GOT3 (cell line): Measurements from ENCODE around the gene PLAGL1.
A peak's percentile ranks its signal among the peaks of the same experiment; 100 is the strongest.
"Not testable (repeated sequence)": the region's sequence is repeated elsewhere in the genome, so short reads cannot be mapped to it uniquely, and the experiment has no call there.

ENCODE experiments used
- DNase-seq: peaks from one replicate; lab custom pipeline; 2025; ENCODE audit warnings: mixed read lengths; lab: John Stamatoyannopoulos, UW

PLAGL1 gene, protein sequence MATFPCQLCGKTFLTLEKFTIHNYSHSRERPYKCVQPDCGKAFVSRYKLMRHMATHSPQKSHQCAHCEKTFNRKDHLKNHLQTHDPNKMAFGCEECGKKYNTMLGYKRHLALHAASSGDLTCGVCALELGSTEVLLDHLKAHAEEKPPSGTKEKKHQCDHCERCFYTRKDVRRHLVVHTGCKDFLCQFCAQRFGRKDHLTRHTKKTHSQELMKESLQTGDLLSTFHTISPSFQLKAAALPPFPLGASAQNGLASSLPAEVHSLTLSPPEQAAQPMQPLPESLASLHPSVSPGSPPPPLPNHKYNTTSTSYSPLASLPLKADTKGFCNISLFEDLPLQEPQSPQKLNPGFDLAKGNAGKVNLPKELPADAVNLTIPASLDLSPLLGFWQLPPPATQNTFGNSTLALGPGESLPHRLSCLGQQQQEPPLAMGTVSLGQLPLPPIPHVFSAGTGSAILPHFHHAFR

DNA sequence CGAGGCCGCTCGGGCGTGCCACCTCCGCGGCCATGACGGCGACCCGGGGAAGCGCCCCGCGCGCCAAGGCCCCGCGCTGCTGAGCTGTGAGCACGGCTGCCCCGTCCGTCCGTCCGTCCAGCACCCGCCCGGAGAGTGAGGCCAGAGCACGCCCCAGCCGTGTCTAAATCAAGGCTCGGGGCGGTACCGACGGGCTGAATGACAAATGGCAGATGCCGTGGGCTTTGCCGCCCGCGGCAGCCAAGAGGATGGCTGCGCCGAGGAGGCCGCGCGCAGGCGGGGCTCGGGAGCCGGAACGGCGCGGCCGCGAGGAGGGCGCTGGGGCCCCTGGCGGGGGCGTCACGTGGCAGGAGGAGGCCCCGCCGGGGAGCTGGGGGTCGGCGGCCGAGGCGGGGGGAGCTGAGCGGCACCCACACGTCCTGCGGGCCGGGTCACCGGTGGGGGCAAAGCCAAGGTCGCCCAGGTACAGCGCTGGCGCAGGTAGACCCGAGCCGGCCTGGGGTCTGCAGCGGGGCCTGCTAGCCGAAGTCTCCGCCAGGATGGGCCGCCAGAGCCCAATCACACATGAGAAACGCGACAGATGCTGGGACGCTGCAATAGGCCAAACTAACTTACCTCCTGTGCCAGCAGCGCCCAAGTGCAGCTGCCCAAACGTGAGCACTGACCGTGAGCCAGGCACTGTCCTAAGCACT lies at the start of gene PLAGL1:
Gene PLAGL1, minus strand, starts transcription at position 140 of the 692 bp plus-strand sequence. CDS start 60,123 bp downstream, outside the sequence.
- DNase-seq, result no peak

DNA sequence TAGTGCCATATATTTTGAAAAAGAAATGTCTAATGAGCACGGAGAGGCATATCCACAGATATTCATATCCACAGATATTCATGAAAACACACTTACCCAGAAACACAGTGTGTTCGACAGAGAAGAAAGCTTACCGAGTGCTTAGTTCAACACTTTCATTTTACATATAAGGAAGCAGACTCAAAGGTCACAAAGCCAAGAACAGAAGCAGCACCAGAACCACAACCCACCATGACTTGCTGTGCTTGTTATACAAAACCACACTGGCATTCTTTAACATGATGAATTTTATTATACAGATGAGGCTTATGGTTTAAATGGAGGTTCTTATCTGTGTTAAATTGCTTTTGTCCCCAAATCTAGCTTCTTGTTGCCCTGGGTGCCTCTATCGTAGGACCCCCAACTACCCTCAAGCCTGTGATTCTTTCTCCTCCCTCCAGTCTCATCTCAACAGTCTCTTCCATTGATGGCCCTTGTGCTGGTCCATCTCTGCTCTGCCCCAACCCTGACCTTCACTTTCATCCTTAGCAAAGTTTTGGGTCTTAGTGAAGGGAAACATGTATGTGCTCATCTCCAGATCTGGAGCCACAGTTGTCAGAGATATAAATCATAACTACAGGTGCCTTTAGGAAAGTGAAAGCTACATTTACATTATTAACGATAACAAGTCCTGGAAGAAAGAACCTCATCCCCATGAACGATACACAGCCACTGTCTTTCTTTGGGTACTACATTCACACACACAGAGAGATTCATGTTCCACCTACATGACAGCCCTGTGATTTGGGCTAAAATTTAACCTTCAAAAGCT lies 47.3 kb upstream of the PLAGL1 start:
- no peak for DNase-seq

DNA sequence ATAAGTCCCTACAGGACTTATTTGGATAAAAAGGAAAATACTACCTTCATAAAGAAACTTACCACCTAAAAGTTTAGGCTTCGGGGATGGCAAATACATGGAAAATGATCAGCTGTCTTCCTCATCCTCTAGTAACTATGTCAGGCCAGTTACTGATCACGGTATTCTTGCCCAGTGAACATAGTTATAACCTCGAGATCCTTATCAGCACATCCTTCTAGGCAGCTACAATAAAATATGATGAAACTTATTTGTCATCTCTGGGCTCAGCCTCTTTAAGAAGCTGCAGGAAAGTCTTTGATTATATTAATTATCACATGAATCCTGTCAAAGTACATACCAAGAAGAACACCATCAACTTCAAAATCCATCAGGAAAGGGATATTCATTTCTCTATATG lies 45.5 kb upstream of the PLAGL1 start:
- no peak for DNase-seq

DNA sequence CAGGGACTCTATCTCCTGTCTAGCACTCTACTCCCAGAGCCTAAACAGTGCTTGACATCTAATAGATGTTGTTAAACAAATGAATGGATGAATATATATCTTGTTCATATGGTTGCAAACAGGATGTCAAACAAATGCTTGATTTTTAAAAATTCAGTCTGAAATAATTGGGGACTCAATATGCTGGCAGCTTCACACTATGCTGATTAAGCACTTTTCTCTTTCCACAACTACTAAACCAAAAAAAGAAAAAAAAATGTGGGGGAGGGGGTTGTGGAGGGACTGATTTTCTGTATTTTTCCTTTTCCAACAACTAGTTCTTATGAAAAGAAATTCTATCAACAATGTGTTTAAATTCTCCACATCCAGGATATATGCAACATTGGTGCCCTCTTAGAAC lies 44.4 kb upstream of the PLAGL1 start:
- no peak for DNase-seq

DNA sequence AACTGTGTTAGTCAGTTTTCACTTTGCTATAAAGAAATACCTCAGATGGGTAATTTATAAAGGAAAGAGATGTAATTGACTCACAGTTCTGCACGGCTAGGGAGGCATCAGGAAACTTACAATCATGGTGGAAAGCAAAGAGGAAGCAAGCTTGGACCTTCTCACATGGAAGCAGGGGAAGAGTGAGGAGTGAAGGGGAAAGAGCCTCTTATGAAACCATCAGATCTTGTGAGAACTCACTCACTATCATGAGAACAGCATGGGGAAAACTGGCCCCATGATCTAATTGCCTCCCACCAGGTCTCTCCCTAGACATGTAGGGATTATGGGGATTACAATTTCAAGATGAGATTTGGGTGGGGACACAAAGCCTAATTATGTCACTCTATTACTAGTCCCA lies 41.3 kb upstream of the PLAGL1 start:
- DNase-seq, result no peak

DNA sequence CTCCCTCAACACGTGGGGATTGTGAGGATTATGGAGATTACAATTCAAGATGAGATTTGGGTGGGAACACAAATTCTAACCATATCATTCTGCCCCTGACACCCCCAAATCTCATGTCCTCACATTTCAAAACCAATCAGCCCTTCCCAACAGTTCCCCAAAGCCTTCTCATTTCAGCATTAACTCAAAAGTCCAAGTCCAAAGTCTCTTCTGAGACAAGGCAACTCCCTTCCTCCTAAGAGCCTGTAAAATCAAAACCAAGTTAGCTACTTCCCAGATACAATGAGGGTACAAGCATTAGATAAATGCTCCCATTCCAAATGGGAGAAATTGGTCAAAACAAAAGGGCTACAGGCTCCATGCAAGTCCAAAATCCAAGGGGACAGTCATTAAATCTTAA lies 39.6 kb upstream of the PLAGL1 start:
- no peak for DNase-seq

DNA sequence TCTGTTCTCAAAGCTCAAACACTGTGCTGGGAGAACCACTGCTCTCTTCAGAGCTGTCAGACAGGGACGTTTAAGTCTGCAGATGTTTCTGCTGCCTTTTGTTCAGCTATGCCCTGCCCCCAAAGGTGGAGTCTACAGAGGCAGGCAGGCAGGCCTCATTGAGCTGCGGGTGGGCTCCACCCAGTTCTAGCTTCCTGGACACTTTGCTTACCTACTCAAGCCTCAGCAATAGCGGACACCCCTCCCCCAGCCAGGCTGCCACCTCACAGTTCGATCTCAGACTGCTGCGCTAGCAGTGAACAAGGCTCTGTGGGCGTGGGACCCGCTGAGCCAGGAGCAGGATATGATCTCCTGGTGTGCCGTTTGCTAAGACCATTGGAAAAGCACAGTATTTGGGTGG lies 38.6 kb upstream of the PLAGL1 start:
- not testable (repeated sequence) for DNase-seq

DNA sequence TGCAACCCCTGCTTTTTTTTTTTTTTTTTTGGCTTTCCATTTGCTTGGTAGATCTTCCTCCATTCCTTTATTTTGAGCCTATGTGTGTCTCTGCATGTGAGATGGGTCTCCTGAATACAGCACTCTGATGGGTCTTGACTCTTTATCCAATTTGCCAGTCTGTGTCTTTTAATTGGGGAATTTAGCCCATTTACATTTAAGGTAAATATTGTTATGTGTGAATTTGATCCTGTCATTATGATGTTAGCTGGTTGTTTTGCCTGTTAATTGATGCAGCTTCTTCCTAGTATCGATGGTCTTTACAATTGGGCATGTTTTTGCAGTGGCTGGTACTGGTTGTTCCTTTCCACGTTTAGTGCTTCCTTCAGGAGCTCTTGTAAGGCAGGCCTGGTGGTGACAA lies 36.9 kb upstream of the PLAGL1 start:
- DNase-seq, result not testable (repeated sequence)

DNA sequence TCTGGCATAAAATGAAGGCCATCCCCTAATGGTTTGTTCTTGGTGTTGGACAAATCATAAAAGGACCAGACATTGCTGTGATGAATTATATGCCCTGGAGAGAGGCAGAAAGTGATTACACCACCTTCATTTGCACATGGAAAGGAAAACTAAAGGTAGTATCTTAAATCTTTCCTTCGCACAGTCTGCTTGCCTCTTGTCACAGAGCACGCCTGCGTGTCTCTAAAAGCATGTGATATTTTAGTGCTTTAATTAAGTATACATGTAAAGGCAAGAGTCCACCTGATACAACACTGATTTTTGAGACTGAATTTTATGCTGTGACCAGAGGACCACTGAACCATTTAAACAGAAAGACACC lies 28.8 kb upstream of the PLAGL1 start:
- no peak for DNase-seq

DNA sequence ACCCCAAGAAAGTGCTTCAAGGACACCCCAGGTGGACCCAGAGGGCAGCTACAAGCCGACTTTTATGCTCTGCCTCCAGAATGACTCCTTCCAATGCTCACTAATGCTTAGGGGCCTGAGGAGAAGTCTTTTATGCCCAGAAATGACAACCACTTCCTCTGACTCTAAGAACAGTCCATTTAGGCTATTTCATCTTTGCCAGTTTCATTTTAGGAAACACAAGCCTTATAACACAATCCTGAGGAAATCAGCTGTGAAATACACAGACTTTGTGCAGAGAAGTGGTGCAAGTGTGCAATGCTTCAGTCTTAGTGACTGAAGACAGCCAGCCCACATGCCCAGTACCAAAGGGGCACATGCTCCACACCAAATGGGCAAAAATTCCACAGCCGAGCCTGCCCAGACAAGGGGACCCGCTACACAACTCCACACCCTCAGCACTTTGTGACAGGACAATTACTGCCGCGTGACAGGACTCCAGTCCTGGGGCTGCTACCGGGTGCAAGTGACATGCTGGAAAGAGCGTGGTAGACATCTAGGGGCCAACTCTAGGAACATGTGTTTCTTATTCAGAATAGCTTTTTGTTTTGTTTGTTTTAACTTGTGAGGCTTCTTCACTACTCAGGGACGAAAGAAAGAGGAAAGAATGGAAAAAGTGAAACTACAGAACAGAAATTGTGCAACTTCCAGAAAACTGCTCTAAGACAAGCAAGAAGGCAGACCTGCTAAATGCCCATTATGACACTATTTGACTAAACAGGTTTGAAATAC lies 28.2 kb upstream of the PLAGL1 start:
- no peak for DNase-seq

DNA sequence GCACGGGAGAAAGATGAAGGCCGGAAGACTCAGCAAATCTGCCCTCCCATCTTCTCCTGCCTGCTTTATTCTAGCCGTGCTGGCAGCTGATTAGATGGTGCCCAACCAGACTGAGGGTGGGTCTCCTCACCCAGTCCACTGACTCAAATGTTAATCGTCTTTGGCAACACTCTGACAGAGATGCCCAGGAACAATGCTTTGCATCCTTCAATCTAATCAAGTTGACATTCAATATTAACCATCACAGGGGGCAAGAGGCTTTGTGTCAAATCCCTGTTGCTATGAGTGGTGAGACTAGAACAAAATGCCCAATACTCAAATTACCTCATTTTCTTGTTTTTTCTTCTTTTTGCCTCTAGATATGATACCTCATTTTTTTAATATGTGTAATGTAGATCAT lies 27.4 kb upstream of the PLAGL1 start:
- DNase-seq, result no peak

DNA sequence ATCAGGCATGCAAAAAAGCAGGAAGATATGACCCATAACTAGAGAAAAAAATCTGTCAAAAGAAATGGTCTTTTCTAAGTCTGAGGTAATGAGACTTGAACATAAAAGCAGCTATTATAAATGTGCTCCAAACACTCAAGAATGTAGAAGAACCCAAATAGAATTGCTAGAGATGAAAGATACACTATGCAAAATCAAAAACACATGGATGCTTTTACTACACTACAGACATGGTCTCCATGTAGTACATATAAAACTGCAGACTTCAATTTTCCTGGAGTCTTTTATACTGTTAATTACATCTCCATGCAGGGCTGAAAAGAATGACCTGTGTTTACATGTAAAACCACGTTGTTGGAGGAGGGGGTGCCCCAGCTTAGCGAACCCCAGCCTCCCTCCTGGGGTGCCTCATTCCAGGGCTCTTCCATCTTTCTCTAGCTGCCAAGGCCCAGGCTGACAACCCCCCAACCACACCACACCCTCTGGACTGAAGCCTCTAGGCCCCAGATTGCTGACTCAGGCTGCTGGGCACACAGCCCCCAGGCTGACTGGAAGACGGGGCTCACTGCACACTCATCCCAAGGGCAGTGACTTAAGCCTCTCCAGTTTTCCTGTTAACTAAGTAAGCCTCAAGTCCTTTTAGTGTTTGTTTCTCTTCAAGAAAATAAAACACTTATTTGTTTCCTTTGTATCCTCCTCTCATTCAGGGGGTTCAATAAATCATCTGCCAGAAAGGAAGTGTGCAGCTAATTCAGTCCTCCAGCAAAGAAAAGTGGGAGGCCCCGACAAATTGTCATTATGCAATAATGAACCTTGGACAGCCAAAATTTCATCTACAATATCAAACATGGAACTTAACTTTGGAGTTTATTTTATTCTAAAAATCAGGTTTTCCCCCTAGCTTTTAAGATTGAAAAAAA lies 26.0 kb upstream of the PLAGL1 start:
- no peak for DNase-seq

DNA sequence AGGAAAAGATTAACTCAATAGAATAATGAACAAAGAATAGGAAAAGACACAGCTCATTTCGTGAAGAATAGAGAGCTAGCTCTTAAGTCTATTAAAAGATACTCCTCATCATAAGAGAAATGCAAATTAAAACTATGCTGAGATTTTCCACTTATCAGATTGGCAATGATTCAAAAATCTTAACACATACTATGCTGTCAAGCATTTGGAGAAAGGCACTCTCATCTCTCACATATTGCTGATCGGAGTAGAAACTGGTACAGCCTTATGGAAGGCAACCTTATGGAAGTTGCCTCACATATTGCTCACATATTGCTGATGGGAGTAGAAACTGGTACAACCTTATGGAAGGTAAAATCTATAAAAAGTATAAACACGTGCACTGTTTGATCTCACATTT lies 21.4 kb upstream of the PLAGL1 start:
- DNase-seq, result no peak

DNA sequence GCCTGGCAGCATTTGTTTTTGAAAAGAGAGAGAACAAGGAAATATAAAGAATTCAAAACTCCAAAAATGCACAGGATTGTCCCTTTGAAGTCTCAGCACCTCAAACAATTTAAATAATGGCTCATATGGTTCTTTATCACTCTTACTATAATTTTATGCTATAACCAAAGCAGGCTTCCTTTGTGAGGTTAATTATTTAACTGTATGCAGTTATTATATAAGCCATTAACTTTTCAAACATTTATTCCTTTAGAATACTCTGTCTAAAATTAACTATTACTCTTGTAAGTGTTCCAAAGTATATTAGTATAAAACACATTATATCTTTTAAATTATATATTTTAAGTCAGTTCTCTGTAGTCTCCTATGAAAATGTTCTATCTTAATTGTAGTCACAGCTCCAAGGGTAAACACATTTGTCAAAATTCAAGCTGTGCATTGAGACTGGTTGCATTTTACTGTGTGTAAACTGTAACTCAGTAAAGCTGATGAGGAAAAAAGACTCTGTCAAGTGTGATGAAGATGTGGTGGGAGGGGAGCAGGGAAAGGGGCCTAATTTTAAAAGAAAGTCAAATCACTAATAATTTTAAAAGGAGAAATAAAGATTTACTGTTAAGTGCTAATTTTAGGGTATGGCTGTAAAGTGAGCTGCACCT lies 20.0 kb upstream of the PLAGL1 start:
- DNase-seq, result no peak

DNA sequence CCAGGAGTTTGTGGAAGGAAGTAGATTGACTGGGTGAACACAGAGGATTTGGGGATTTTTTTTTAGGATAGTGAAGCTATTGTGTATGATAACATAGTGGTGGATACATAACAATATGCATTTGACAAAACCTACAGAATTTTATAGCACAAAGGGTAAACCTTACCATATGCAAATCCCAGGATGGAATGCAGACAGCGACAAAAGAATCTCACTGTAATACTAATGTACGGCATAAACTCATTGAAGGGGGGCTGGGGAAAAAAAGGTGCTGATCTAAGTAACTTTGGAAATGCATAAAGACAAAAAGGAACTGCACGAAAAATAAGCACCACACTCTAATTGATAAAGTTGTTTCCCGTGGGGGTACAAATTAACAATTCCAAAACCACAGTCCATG lies 15.2 kb upstream of the PLAGL1 start:
- DNase-seq, result no peak

DNA sequence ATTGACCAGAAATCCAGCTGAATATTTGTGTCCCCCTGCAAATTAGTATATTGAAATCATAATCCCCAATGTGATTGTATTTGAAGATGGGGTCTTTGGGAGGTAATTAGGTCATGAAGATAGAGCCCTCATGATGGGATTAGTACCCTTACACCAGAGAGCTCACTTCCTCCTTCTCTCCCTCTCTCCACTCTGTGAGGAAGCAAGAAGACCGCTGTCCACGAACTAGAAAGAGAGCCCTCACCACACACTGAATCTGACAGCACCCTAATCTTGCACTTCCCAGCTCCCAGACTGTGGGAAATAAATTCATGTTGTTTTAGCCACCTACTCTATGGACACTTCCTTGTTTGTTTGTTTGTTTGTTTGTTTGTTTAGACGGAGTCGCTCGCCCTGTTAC lies 11.9 kb upstream of the PLAGL1 start:
- no peak for DNase-seq

DNA sequence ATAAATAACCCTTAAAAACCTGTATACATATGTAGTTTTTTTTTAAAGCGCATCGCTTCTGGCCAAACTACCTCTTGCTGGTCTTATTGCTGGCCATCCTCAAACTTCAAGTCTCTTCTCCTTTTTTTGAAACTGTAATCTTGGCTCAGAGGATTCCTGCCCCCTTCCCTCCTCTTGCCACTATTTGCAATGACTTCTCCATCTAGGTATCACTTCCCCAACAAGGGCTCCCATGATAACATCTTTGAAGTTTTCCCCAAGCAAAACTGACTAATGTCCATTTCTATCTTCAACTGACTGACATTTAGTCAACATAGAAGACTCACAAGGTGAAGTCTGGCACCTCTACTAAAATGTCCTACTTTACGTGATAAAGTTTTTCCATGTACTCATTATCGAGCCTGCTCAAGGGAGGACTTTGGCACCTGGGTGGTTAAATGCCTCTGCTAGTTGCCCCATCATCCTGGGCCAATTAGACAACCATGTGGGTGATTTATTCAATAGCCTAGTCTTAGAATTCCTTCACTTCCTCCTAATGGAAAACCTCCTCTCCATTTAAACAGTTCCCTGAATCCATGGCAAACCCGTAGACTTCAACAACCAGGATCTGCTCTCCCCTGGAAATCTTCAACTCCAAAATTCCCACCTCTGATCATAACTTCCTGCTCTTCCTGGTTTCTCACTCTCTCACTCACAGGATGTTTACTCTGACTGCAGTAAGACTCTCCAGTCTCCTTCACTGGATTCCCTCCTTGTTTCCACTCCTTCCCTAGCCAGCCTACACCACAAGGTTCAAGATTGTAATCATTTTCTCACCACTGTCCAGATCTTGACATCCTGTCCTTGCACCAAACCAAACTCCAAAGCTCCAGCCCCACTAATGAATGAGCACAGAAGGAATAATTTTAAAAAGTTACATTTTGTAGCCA lies 9.4 kb upstream of the PLAGL1 start:
- no peak for DNase-seq

DNA sequence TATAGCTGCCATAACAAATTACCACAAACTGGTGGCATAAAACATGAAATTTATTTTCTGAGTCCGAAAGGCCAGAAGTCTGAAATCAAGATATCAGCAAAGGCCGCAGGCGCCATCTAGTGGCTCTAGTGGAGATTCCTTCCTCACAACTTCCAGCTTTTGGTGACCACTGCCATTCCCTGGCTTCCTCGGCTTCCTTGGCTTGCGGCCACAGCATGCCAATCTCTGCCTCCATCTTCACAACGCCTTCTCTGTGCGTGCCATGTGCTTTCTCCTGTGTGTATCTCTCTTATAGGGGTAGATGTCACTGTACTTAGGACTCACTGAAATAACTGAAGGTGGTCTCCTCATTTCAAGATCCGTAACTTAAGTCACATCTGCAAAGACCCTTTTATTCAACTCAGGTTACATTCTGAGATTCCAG lies 5.4 kb upstream of the PLAGL1 start:
- peak; percentile 22 for DNase-seq

DNA sequence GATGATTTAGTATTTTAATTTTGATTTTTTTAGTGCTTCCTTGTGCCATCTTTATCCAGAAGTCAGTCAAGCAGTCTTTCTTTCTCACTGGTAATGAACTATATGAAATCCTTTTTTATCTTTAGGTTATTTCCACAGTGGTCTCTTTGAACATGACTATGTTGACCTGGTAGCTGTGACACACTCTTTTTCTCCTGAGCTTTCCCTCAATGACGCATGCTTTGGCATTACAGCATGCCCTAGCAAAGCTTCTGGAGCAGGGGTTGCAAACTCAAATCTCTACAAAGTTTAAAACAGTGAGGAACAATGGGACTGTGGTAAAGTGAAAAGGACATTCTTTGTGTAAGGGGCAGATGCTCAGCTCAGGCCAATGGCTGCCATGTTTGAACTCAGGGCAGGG lies 4.5 kb upstream of the PLAGL1 start:
- no peak for DNase-seq
